Measurements from ENCODE around the gene EEF2.
"Not testable (repeated sequence)": the region's sequence is repeated elsewhere in the genome, so short reads cannot be mapped to it uniquely, and the experiment has no call there.

EEF2 gene

DNA sequence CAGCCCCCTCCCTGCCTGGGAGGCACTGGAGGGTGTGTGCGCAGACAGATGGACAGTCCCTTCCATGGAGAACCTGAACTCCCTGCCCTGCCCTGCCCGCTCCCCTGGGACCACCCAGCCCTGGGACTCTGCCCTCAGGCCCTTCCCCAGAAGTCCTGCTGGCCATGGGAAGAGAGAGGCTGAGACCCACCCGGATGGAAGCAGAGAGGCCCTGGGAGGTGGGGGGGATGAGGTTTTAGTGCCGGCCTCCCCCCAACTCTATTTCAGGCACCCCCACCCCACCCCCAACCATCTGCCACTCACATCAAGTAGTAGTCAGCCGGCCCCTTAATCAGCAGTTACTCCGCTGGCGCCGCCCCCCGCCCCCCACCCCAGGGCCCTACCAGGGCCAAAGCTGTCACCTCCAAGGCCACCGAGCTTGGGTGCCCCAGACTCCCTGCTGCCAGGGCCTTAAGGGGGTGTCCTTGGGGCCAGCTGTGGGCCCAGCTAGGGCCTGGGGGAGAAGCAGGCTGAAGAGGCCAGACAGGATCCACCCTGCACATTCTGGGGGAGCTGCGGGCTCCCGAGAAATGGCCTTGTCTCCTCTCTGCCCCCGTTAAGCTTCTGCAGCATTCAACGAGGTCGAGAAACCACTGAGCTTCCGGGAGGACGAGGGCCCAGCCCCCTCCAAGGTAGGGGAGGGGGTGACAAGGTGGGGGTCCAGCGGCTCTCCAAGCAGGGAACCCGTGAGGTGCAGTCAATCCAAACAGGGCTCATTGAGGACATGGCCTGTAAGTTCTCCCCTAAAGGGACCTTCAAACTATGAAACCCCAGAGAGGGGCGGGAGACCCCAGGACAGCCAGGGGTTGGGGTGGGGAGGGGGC is 35.0 kb downstream of the EEF2 start:
- H3K4me3 ChIP-seq (ENCODE audit: low read depth, low read length): no peak overlapping the region
- peak overlapping the region; percentile 35 for H3K27ac ChIP-seq (ENCODE audit: low read depth, low read length)
- peaks cover 12% of the 10 kb centered on the region for H3K4me1 ChIP-seq (ENCODE audit: control insufficient read depth, insufficient read depth, low read length)

DNA sequence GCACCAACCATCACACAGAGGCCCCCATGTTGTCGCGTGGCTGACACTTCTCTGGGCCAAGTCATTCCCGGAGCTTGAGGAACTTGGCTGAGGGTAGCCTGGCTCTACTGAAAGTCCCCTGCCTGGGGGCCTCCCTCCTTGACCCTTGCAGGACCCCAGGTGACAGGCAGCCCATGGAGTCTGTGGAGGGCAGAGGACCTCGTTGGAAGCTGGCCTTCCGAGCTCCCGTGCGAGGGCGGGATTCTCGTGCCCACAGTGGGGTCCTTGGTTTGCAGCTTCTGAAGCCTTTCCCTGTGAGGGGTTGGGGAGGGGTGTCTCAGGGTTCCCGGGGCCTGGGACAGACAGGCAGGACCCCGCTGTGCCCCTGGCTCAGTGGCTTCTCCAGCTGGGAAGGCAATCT is 36.0 kb downstream of the EEF2 start:
- H3K4me3 ChIP-seq (ENCODE audit: low read depth, low read length): no peak overlapping the region
- H3K9ac ChIP-seq (ENCODE audit: low read depth, low read length): no peak overlapping the region
- no peaks in the 10 kb centered on the region for H3K9me3 ChIP-seq (ENCODE audit: control insufficient read depth, insufficient read depth, low read length)
- H3K27me3 ChIP-seq (ENCODE audit: control insufficient read depth, insufficient read depth, low read length): no peaks in the 10 kb centered on the region
- H3K27ac ChIP-seq (ENCODE audit: low read depth, low read length): no peak overlapping the region
- peaks cover 2% of the 10 kb centered on the region for H3K36me3 ChIP-seq (ENCODE audit: control insufficient read depth, insufficient read depth, low read length)
- peaks cover 12% of the 10 kb centered on the region for H3K4me1 ChIP-seq (ENCODE audit: control insufficient read depth, insufficient read depth, low read length)

More for the DNA sequence above, 35.0 kb downstream of the EEF2 start:
- H3K9me3 ChIP-seq (ENCODE audit: control insufficient read depth, insufficient read depth, low read length): no peaks in the 10 kb centered on the region
- no peaks in the 10 kb centered on the region for H3K36me3 ChIP-seq (ENCODE audit: control insufficient read depth, insufficient read depth, low read length)
- no peak overlapping the region for H3K9ac ChIP-seq (ENCODE audit: low read depth, low read length)
- no peaks in the 10 kb centered on the region for H3K27me3 ChIP-seq (ENCODE audit: control insufficient read depth, insufficient read depth, low read length)

GRCh38 chr19:3947316-3947933 is 37.8 kb downstream of the EEF2 start:
- H3K9me3 ChIP-seq (ENCODE audit: control insufficient read depth, insufficient read depth, low read length); H3K27me3 ChIP-seq (ENCODE audit: control insufficient read depth, insufficient read depth, low read length); H3K27ac ChIP-seq (ENCODE audit: low read depth, low read length); H3K9ac ChIP-seq (ENCODE audit: low read depth, low read length); H3K4me3 ChIP-seq (ENCODE audit: low read depth, low read length): not testable (repeated sequence)
- H3K36me3 ChIP-seq (ENCODE audit: control insufficient read depth, insufficient read depth, low read length): peaks cover 18% of the 10 kb centered on the region
- peaks cover 12% of the 10 kb centered on the region for H3K4me1 ChIP-seq (ENCODE audit: control insufficient read depth, insufficient read depth, low read length)

- H3K9me3 ChIP-seq (ENCODE audit: control insufficient read depth, insufficient read depth, low read length): no peaks in the 10 kb centered on the region
- no peak overlapping the region for H3K27ac ChIP-seq (ENCODE audit: low read depth, low read length)
- peaks cover 3% of the 10 kb centered on the region for H3K4me1 ChIP-seq (ENCODE audit: control insufficient read depth, insufficient read depth, low read length)
- no peak overlapping the region for H3K9ac ChIP-seq (ENCODE audit: low read depth, low read length)
- H3K27me3 ChIP-seq (ENCODE audit: control insufficient read depth, insufficient read depth, low read length): no peaks in the 10 kb centered on the region
- peaks cover 28% of the 10 kb centered on the region for H3K36me3 ChIP-seq (ENCODE audit: control insufficient read depth, insufficient read depth, low read length)
- no peak overlapping the region for H3K4me3 ChIP-seq (ENCODE audit: low read depth, low read length)
Observed at GRCh38 chr19:3945838-3946237, 39.4 kb downstream of the EEF2 start.

- no peaks in the 10 kb centered on the region for H3K4me1 ChIP-seq (ENCODE audit: control insufficient read depth, insufficient read depth, low read length)
- H3K9ac ChIP-seq (ENCODE audit: low read depth, low read length): no peak overlapping the region
- no peak overlapping the region for H3K27ac ChIP-seq (ENCODE audit: low read depth, low read length)
- peaks cover 37% of the 10 kb centered on the region for H3K36me3 ChIP-seq (ENCODE audit: control insufficient read depth, insufficient read depth, low read length)
- H3K27me3 ChIP-seq (ENCODE audit: control insufficient read depth, insufficient read depth, low read length): no peaks in the 10 kb centered on the region
- H3K4me3 ChIP-seq (ENCODE audit: low read depth, low read length): no peak overlapping the region
- no peaks in the 10 kb centered on the region for H3K9me3 ChIP-seq (ENCODE audit: control insufficient read depth, insufficient read depth, low read length)
Observed at GRCh38 chr19:3944018-3944721, 41.1 kb downstream of the EEF2 start.

DNA sequence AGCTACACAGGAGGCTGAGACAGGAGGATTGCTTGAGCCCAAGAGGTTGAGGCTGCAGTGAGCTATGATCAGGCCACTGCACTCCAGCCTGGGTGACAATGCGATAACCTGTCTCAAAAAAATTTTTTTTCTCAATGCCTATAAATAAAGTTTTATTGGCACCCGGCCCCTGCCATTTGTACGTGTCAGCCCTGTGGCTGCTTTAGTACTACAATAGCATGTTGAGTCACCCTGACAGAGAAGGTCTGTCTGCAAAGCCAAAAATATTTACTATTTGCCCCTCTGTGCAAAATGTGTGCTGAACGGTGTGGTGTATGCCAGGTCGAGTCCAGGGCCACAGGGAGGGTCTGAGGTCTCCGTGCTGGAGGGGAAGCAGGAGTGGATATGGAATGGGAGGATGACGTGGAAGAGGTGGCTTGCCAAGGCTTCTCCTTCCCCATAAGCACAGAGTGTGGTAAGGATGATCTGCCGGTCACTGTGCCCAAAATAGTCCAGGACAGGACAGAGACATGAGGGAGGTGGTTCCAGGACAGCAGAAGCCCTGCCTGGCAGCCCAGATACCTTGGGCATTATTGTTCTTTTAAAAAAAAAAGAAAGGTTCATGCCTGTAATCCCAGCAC is 42.4 kb downstream of the EEF2 start:
- Histone ChIP-seq H3K9ac (ENCODE audit: low read depth, low read length) (no peak overlapping the region), H3K36me3 (ENCODE audit: control insufficient read depth, insufficient read depth, low read length) (peaks cover 45% of the 10 kb centered on the region), H3K4me1 (ENCODE audit: control insufficient read depth, insufficient read depth, low read length) (no peaks in the 10 kb centered on the region), H3K9me3 (ENCODE audit: control insufficient read depth, insufficient read depth, low read length) (no peaks in the 10 kb centered on the region), H3K4me3 (ENCODE audit: low read depth, low read length) (no peak overlapping the region), H3K27ac (ENCODE audit: low read depth, low read length) (no peak overlapping the region), H3K27me3 (ENCODE audit: control insufficient read depth, insufficient read depth, low read length) (no peaks in the 10 kb centered on the region)

GRCh38 chr19:3938300-3938950 is 46.8 kb downstream of the EEF2 start:
- H3K4me3 ChIP-seq (ENCODE audit: low read depth, low read length); H3K9ac ChIP-seq (ENCODE audit: low read depth, low read length); H3K27me3 ChIP-seq (ENCODE audit: control insufficient read depth, insufficient read depth, low read length); H3K4me1 ChIP-seq (ENCODE audit: control insufficient read depth, insufficient read depth, low read length); H3K9me3 ChIP-seq (ENCODE audit: control insufficient read depth, insufficient read depth, low read length); H3K27ac ChIP-seq (ENCODE audit: low read depth, low read length): not testable (repeated sequence)
- peaks cover 48% of the 10 kb centered on the region for H3K36me3 ChIP-seq (ENCODE audit: control insufficient read depth, insufficient read depth, low read length)

DNA sequence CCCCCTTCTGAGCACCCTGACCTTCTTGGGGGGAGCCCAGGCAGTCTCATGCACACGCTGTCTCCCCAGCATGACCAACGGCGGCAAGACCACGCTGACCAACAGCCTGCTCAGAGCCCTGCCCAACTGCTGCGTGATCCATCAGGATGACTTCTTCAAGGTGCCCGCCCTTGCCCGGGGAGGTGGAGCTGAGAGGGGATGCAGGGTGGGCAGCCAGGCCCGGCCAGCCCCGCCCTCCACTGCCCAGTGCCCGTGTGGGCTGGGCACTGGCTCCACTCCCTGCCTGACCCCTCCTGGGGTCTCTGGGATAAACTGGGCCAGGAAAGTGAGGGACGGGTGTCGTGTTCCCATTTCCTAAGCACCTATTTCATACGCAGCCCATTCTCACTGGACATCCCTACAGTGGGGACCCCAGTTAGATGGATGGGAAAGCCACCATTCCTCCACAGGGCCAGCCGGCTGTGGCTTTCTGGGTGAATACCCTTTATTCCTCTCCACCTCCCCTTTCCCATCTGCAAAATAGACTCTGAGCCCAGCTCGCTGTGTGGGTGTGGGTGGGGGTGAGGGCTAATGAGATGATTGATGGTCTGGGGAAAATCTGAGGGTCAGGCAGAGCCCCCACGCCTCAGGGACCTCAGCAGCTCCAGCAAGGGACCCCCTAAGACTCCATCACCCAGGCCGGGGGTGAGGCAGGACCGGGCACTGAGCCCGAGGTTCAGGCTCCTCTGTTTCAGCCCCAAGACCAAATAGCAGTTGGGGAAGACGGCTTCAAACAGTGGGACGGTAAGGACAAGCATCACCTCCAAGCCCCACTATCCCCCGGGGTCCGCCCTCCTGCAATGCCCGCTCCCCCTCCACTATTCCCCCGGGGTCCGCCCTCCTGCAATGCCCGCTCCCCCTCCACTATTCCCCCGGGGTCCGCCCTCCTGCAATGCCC is 48.5 kb downstream of the EEF2 start:
- Histone ChIP-seq H3K27me3 (ENCODE audit: control insufficient read depth, insufficient read depth, low read length) (no peaks in the 10 kb centered on the region), H3K9ac (ENCODE audit: low read depth, low read length) (no peak overlapping the region), H3K4me3 (ENCODE audit: low read depth, low read length) (no peak overlapping the region), H3K36me3 (ENCODE audit: control insufficient read depth, insufficient read depth, low read length) (peaks cover 34% of the 10 kb centered on the region), H3K9me3 (ENCODE audit: control insufficient read depth, insufficient read depth, low read length) (no peaks in the 10 kb centered on the region), H3K4me1 (ENCODE audit: control insufficient read depth, insufficient read depth, low read length) (no peaks in the 10 kb centered on the region), H3K27ac (ENCODE audit: low read depth, low read length) (no peak overlapping the region)

DNA sequence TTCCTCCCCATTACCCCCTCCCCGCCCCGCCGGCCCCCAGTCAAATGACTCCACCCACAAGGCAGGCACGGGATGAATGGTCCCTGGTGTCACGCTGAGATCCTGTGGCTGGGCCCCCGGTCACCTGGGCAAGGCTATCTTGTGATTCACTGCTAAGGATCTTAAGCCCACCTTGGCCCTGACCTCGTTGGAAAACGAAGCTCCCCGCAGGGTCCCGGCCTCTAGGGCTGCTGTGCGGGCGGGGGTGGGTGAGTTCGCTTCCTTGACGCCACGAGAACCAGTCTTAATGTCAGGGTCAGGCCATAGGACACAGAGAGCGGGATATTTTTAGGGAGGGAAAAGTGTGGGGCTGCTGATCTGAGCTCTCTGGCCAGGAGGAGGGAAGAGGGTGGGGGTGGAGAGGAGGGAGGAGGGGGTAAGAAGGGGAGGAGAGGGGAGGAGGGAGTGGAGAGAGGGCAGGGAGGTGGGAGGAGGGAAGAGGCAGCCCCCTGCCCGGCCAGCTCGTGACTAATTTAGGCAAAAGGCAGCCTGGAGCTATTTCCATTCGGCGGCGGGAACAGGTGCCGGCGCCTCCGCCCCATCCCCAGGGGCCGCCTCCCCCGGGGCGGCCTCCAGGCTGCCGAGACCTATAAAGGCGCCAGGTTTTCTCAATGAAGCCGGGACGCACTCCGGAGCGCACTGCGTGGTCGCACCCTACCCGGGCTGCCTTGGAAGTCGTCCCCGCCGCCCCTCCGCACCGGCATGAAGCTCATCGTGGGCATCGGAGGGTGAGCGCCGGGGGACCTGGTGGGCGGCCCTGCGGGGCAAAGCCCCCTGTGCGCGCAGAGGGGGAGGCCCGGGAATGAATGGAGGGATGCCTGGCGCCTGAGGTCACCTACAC is 52.1 kb downstream of the EEF2 start, which contains the start of gene NMRK2:
Gene NMRK2 (plus strand): TSS at position 139 of the 880 bp plus-strand sequence. CDS start 603 bp downstream, at position 742.
- Histone ChIP-seq H3K36me3 (ENCODE audit: control insufficient read depth, insufficient read depth, low read length) (peaks cover 12% of the 10 kb centered on the region; the same call in 1 of the 2 replicates), H3K9me3 (ENCODE audit: control insufficient read depth, insufficient read depth, low read length) (no peaks in the 10 kb centered on the region), H3K4me1 (ENCODE audit: control insufficient read depth, insufficient read depth, low read length) (no peaks in the 10 kb centered on the region), H3K27me3 (ENCODE audit: control insufficient read depth, insufficient read depth, low read length) (no peaks in the 10 kb centered on the region), H3K27ac (ENCODE audit: low read depth, low read length) (peak within 1 kb of the TSS; percentile 98), H3K4me3 (ENCODE audit: low read depth, low read length) (peak within 1 kb of the TSS; percentile 80), H3K9ac (ENCODE audit: low read depth, low read length) (peak within 1 kb of the TSS; percentile 90)
